Hepatocyte (in vitro differentiated cells): Measurements from ENCODE around the gene NUDT22.
A peak's percentile ranks its signal among the peaks of the same experiment; 100 is the strongest.

Source experiments
- EZH2 ChIP-seq: fragments of 200-600 bp; sonication (generic); IDR thresholded peaks from 2 replicates; pipeline ENCODE4 v1.6.1; 2016; ENCODE audit warnings: antibody characterized with exemption, mild to moderate bottlenecking, borderline replicate concordance
- EZH2phosphoT487 ChIP-seq: fragments of 200-600 bp; sonication (generic); IDR thresholded peaks from one replicate; pipeline ENCODE4 v1.6.1; 2018; ENCODE audit warnings: antibody characterized with exemption, mild to moderate bottlenecking, low read depth, moderate library complexity; ENCODE audit not compliant: unreplicated experiment, severe bottlenecking
- TF ChIP-seq, protein P1 (sequence below): fragments of 200-600 bp; sonication (generic); IDR thresholded peaks from 2 replicates; pipeline ENCODE4 v1.5.1; 2016; ENCODE audit warnings: antibody characterized with exemption, mild to moderate bottlenecking; ENCODE audit not compliant: poor library complexity

DNA sequence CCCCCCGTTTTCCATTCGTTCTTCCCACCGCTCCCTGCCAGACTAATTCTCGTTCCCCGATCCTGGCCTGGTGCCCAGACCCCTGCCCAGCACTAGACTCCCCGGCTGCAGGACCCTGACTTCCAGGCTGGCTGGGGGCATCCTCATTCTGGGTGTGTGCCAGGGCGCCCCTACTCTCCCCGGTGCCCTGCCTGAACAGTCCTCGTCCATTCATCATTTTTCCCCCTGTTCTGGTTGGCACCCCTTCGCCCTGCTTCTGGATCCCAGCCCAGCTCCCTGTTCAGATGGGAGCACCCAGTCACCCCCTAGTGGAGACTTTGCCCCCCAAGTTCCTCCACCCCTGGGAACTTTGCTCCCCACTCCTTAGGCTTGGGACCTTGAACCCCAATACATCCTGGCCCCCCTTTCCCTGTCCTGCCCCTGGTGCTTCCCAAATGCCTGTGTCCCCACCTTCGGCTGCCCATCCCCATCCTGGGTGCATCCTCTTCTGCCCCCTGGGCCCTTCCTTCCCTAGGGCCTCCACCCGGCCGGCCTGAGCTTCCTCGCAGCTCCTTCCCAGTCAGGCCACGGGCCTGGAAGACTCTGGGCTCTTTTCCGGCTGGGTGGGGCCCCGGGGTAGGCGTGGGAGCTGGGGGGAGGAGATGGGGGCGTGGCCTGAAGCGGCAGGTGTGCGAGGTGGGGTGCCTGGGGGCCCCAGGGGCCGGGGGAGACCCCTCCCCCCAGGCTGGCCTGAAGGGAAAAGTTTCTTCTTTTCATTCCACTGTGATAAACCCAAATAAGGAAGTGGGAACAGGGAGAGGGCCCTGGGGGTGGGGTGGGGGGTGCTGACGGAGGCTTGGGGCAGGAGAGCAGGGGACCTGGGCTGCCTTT is 26.2 kb downstream of the NUDT22 start:
- TF ChIP-seq EZH2phosphoT487 (no peak), EZH2 (no peak)
- TF ChIP-seq, protein P1, sequence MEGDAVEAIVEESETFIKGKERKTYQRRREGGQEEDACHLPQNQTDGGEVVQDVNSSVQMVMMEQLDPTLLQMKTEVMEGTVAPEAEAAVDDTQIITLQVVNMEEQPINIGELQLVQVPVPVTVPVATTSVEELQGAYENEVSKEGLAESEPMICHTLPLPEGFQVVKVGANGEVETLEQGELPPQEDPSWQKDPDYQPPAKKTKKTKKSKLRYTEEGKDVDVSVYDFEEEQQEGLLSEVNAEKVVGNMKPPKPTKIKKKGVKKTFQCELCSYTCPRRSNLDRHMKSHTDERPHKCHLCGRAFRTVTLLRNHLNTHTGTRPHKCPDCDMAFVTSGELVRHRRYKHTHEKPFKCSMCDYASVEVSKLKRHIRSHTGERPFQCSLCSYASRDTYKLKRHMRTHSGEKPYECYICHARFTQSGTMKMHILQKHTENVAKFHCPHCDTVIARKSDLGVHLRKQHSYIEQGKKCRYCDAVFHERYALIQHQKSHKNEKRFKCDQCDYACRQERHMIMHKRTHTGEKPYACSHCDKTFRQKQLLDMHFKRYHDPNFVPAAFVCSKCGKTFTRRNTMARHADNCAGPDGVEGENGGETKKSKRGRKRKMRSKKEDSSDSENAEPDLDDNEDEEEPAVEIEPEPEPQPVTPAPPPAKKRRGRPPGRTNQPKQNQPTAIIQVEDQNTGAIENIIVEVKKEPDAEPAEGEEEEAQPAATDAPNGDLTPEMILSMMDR: peak; percentile 34
